Common myeloid progenitor, CD34-positive (primary cell): ENCODE data around the gene SIX6. TPM values are rescaled to one million over a fixed set of nuclear protein-coding genes. Genes with fewer than 3 reads are reported as not detected.
A peak's percentile ranks its signal among the peaks of the same experiment; 100 is the strongest.
"Not testable (repeated sequence)": the region's sequence is repeated elsewhere in the genome, so short reads cannot be mapped to it uniquely, and the experiment has no call there.

Experiments used
- CTCF ChIA-PET: fragments of 350-600 bp; sonication (Branson Sonifier 250); formaldehyde crosslinking; loops from one replicate; lab custom pipeline; 2021; ENCODE audit warnings: antibody characterized with exemption; lab: Charles Lee
- POLR2A ChIA-PET: fragments of 350-600 bp; sonication (Branson Sonifier 250); formaldehyde crosslinking; loops from one replicate; lab custom pipeline; 2021; ENCODE audit warnings: antibody characterized with exemption; lab: Charles Lee
- DNase-seq, 3 donors: peaks; one replicate each; pipeline versions ENCODE4 v3.0.0 to v3.0.0-alpha.2; 2013
- H3K27ac ChIP-seq, 2 experiments: 1 replicate in 1 of 2; 2 replicates in 1 of 2; pipeline ENCODE4 v1.7.0; 2013; ENCODE audit warnings: inconsistent platforms in 2 of 2, low read length in 2 of 2, mild to moderate bottlenecking in 2 of 2, low read depth in 1 of 2, moderate library complexity in 1 of 2; ENCODE audit not compliant: severe bottlenecking in 2 of 2, insufficient read depth in 1 of 2, poor library complexity in 1 of 2
- H3K27me3 ChIP-seq, 5 experiments: replicated peaks in 2 of 5; 1 replicate in 3 of 5; 2 replicates in 2 of 5; pipeline versions ENCODE4 v1.6.1 to v1.7.0; 2013; ENCODE audit warnings: low read length in 4 of 5, mild to moderate bottlenecking in 2 of 5, moderate library complexity in 2 of 5, inconsistent platforms in 1 of 5; ENCODE audit not compliant: insufficient read depth in 5 of 5, control insufficient read depth in 4 of 5
- H3K36me3 ChIP-seq, 4 experiments: 1 replicate in 2 of 4; 2 replicates in 2 of 4; pipeline versions ENCODE4 v1.6.1 to v1.7.0; 2013; ENCODE audit warnings: low read length in 3 of 4, control low read depth in 1 of 4, mild to moderate bottlenecking in 1 of 4; ENCODE audit not compliant: control insufficient read depth in 4 of 4, insufficient read depth in 4 of 4
- H3K4me1 ChIP-seq, 4 experiments: 1 replicate in 3 of 4; 2 replicates in 1 of 4; pipeline versions ENCODE4 v1.6.1 to v1.7.1; 2013; ENCODE audit warnings: low read length in 3 of 4, mild to moderate bottlenecking in 3 of 4, control low read depth in 1 of 4, inconsistent platforms in 1 of 4, moderate library complexity in 1 of 4; ENCODE audit not compliant: control insufficient read depth in 4 of 4, insufficient read depth in 4 of 4; ENCODE audit errors: control extremely low read depth in 1 of 4
- H3K4me3 ChIP-seq, 7 experiments: 1 replicate in 4 of 7; 2 replicates in 3 of 7; pipeline versions ENCODE4 v1.5.1 to v1.7.0; 2013; ENCODE audit warnings: mild to moderate bottlenecking in 7 of 7, low read length in 6 of 7, moderate library complexity in 6 of 7, inconsistent platforms in 2 of 7, low read depth in 2 of 7, control low read depth in 1 of 7; ENCODE audit not compliant: insufficient read depth in 4 of 7, control insufficient read depth in 1 of 7; ENCODE audit errors: extremely low read depth in 1 of 7
- H3K9me3 ChIP-seq, 5 experiments: 1 replicate in 4 of 5; 2 replicates in 1 of 5; pipeline versions ENCODE4 v1.6.1 to v1.7.1; 2013; ENCODE audit warnings: low read length in 4 of 5, mild to moderate bottlenecking in 2 of 5, inconsistent platforms in 1 of 5, low read depth in 1 of 5, moderate library complexity in 1 of 5; ENCODE audit not compliant: control insufficient read depth in 4 of 5, insufficient read depth in 2 of 5; ENCODE audit errors: control extremely low read depth in 1 of 5
- WGBS: methylation state at CpG from one replicate; pipeline ENCODE4 v1.1.5; 2013; ENCODE audit not compliant: insufficient coverage; 5-methylcytosine and 5-hydroxymethylcytosine counted together
- polyA plus RNA-seq: library from polyadenylated mRNA; unstranded; fragments of 120-200 nt; gene quantifications from one replicate; pipeline ENCODE4 v1.2.1, GENCODE V29; 2013

The SIX6 gene
- not detected for polyA plus RNA-seq

GRCh38 chr14:60508707-60509437 lies at the start of gene SIX6:
SIX6 (plus strand) TSS chr14:60509146; CDS start chr14:60509399, 253 bp downstream.
- peak in 2 of 3 donors; percentile 76 to 78 for DNase-seq
- Histone ChIP-seq H3K4me1 (peaks cover 0 to 21% (median 11%) of the 10 kb centered on the region in 4 experiments), H3K27me3 (peaks cover 39 to 100% (median 73%) of the 10 kb centered on the region in 5 experiments), H3K9me3 (peaks cover 0 to 2% (median 0%) of the 10 kb centered on the region in 5 experiments), H3K4me3 (peak within 1 kb of the TSS in 3 of 7 experiments; percentile 14 to 45 (median 42)), H3K36me3 (no peaks in the 10 kb centered on the region), H3K27ac (no peak within 1 kb of the TSS)
- POLR2A ChIA-PET = no interaction called here
- 3% methylated on average over 48 of the region's 55 CpGs for WGBS
- CTCF ChIA-PET = no interaction called here

GRCh38 chr14:60480248-60480647 lies 28.7 kb upstream of the SIX6 start:
- DNase-seq, POLR2A ChIA-PET, H3K4me1 ChIP-seq, H3K27ac ChIP-seq, CTCF ChIA-PET, H3K36me3 ChIP-seq, H3K4me3 ChIP-seq, H3K9me3 ChIP-seq: not testable (repeated sequence)
- 90% methylated on average over 2 of the region's 7 CpGs for WGBS
- H3K27me3 ChIP-seq = peaks cover 2 to 58% (median 18%) of the 10 kb centered on the region in 5 experiments

GRCh38 chr14:60482743-60483142 lies 26.2 kb upstream of the SIX6 start:
- ChIA-PET CTCF (interaction anchor here (0.6 to 1.2 kb wide), 3 partner anchors 13 to 143 kb away, joined by 3 read pairs; no protein-coding TSS in a partner anchor), POLR2A (no interaction called here)
- Histone ChIP-seq H3K36me3 (no peaks in the 10 kb centered on the region), H3K4me1 (peaks cover 0 to 12% (median 11%) of the 10 kb centered on the region in 4 experiments), H3K27ac (no peak overlapping the region), H3K4me3 (no peak overlapping the region), H3K27me3 (peaks cover 6 to 72% (median 35%) of the 10 kb centered on the region in 5 experiments), H3K9me3 (peaks cover 0 to 6% (median 0%) of the 10 kb centered on the region in 5 experiments)
- DNase-seq = no peak
- no CpG with 5 or more reads among the region's 1 CpG for WGBS

- POLR2A ChIA-PET = no interaction called here
- H3K4me3 ChIP-seq = peak overlapping the region in 6 of 7 experiments; percentile 1 to 61 (median 28)
- H3K27ac ChIP-seq = no peak overlapping the region
- H3K4me1 ChIP-seq = peaks cover 0 to 12% (median 11%) of the 10 kb centered on the region in 4 experiments
- WGBS = 4% methylated on average over 22 of the region's 25 CpGs
- H3K9me3 ChIP-seq = peaks cover 0 to 6% (median 0%) of the 10 kb centered on the region in 5 experiments
- H3K27me3 ChIP-seq = peaks cover 6 to 91% (median 52%) of the 10 kb centered on the region in 5 experiments
- CTCF ChIA-PET = no interaction called here
- no peak for DNase-seq
- no peaks in the 10 kb centered on the region for H3K36me3 ChIP-seq
Measured at GRCh38 chr14:60485057-60485597, 23.8 kb upstream of the SIX6 start.

GRCh38 chr14:60485598-60486251 lies 23.2 kb upstream of the SIX6 start, which contains the start of gene C14orf39:
C14orf39 (minus strand) TSS chr14:60486063; CDS start chr14:60485078, 985 bp downstream.
- ChIA-PET CTCF (no interaction called here), POLR2A (no interaction called here)
- H3K36me3 ChIP-seq = no peaks in the 10 kb centered on the region
- H3K27me3 ChIP-seq = peaks cover 6 to 92% (median 54%) of the 10 kb centered on the region in 5 experiments
- 3% methylated on average over 35 of the region's 57 CpGs for WGBS
- H3K27ac ChIP-seq = no peak within 1 kb of the TSS
- peaks cover 0 to 3% (median 0%) of the 10 kb centered on the region in 5 experiments for H3K9me3 ChIP-seq
- H3K4me3 ChIP-seq = peak within 1 kb of the TSS in 6 of 7 experiments; percentile 13 to 61 (median 34)
- H3K4me1 ChIP-seq = peaks cover 0 to 12% (median 11%) of the 10 kb centered on the region in 4 experiments
- peak; percentile 43 to 79 (median 69) for DNase-seq

- POLR2A ChIA-PET = no interaction called here
- H3K27me3 ChIP-seq = peaks cover 6 to 95% (median 56%) of the 10 kb centered on the region in 5 experiments
- DNase-seq = no peak
- H3K4me3 ChIP-seq = no peak overlapping the region
- peaks cover 0 to 12% (median 11%) of the 10 kb centered on the region in 4 experiments for H3K4me1 ChIP-seq
- WGBS = 67% methylated on average over 1 of the region's 2 CpGs
- H3K27ac ChIP-seq = no peak overlapping the region
- no peaks in the 10 kb centered on the region for H3K36me3 ChIP-seq
- H3K9me3 ChIP-seq = peaks cover 0 to 3% (median 0%) of the 10 kb centered on the region in 5 experiments
- CTCF ChIA-PET = no interaction called here
Measured at GRCh38 chr14:60487211-60487610, 21.7 kb upstream of the SIX6 start.
